C4-2B (cell line): Measurements from ENCODE around the gene DDX20.

ENCODE experiments used
- CTCF ChIP-seq: fragments of 450-650 bp; conservative IDR thresholded peaks from 2 replicates; pipeline ENCODE4 v1.5.1; 2017; ENCODE audit warnings: mild to moderate bottlenecking
- ZFX ChIP-seq: fragments of 450-650 bp; IDR thresholded peaks from 2 replicates; pipeline ENCODE4 v1.6.1; 2017

GRCh38 chr1:111786669-111787207 lies 31.0 kb downstream of the DDX20 start:
- TF ChIP-seq CTCF (no peak), ZFX (no peak)
